ENCODE measurements around the gene GTPBP4. TPM values are rescaled to one million over a fixed set of nuclear protein-coding genes. Genes with fewer than 3 reads are reported as not detected.

Gene GTPBP4
- total RNA-seq, 1 donor: 26.5 TPM

GRCh38 chr10:987620-987869 lies 689 bp upstream of the GTPBP4 start:
- no peak for TF ChIP-seq CTCF (IDR thresholded peaks at IDR 0.05; ENCODE audit: insufficient read depth, low read length)
- DNase-seq (ENCODE audit: low read depth): peak; percentile 18
- H3K4me3 ChIP-seq (ENCODE audit: low read depth, low read length): peak overlapping the region; percentile 78

- peak; percentile 38 for DNase-seq (ENCODE audit: low read depth)
- peak overlapping the region; percentile 78 for H3K4me3 ChIP-seq (ENCODE audit: low read depth, low read length)
- TF ChIP-seq CTCF (IDR thresholded peaks at IDR 0.05; ENCODE audit: insufficient read depth, low read length): no peak
These were observed 672 bp downstream of the GTPBP4 start for GRCh38 chr10:988667-989545.

GRCh38 chr10:990808-991207 lies 2.6 kb downstream of the GTPBP4 start:
- no peak for TF ChIP-seq CTCF (IDR thresholded peaks at IDR 0.05; ENCODE audit: insufficient read depth, low read length)
- DNase-seq (ENCODE audit: low read depth): no peak
- H3K4me3 ChIP-seq (ENCODE audit: low read depth, low read length): no peak overlapping the region

GRCh38 chr10:992467-992866 lies 4.2 kb downstream of the GTPBP4 start:
- no peak for DNase-seq (ENCODE audit: low read depth)
- no peak for TF ChIP-seq CTCF (IDR thresholded peaks at IDR 0.05; ENCODE audit: insufficient read depth, low read length)
- H3K4me3 ChIP-seq (ENCODE audit: low read depth, low read length): no peak overlapping the region

GRCh38 chr10:992871-993270 lies 4.6 kb downstream of the GTPBP4 start:
- DNase-seq (ENCODE audit: low read depth): no peak
- no peak for TF ChIP-seq CTCF (IDR thresholded peaks at IDR 0.05; ENCODE audit: insufficient read depth, low read length)

GRCh38 chr10:994836-995558 lies 6.8 kb downstream of the GTPBP4 start:
- no peak for DNase-seq (ENCODE audit: low read depth)
- no peak for TF ChIP-seq CTCF (IDR thresholded peaks at IDR 0.05; ENCODE audit: insufficient read depth, low read length)
- no peak overlapping the region for H3K4me3 ChIP-seq (ENCODE audit: low read depth, low read length)

More at GRCh38 chr10:992871-993270, 4.6 kb downstream of the GTPBP4 start:
- H3K4me3 ChIP-seq (ENCODE audit: low read depth, low read length): no peak overlapping the region
